NB4 (cell line): ENCODE measurements around the gene INPP5A.
"Not testable (repeated sequence)": the region's sequence is repeated elsewhere in the genome, so short reads cannot be mapped to it uniquely, and the experiment has no call there.

Source experiments
- DNase-seq: peaks from one replicate; pipeline ENCODE4 v3.0.0; 2010; ENCODE audit warnings: low read depth
- H3K4me3 ChIP-seq: one replicate; pipeline ENCODE4 v1.5.1; 2011; ENCODE audit warnings: mild to moderate bottlenecking, low read depth, low read length, moderate library complexity
- CTCF ChIP-seq: IDR thresholded peaks from one replicate; pipeline ENCODE4 v1.5.1; 2012; ENCODE audit warnings: low read depth, low read length
- MAX ChIP-seq: IDR thresholded peaks from 2 replicates; pipeline ENCODE4 v1.6.1; 2011; ENCODE audit warnings: low read depth, low read length
- MYC ChIP-seq: IDR thresholded peaks from 2 replicates; pipeline ENCODE4 v1.6.1; 2011; ENCODE audit warnings: low read depth, low read length
- POLR2A ChIP-seq: IDR thresholded peaks from 2 replicates; pipeline ENCODE4 v1.6.1; 2011; ENCODE audit warnings: mild to moderate bottlenecking; ENCODE audit not compliant: insufficient read length; ENCODE audit errors: extremely low read depth

INPP5A gene

GRCh38 chr10:132816718-132817117, 279.1 kb downstream of the INPP5A start:
- no peak overlapping the region for H3K4me3 ChIP-seq
- TF ChIP-seq POLR2A (no peak), MYC (no peak), CTCF (no peak), MAX (no peak)
- DNase-seq = no peak

GRCh38 chr10:132817701-132818211, 280.2 kb downstream of the INPP5A start:
- DNase-seq = no peak
- TF ChIP-seq POLR2A (no peak), MYC (no peak), CTCF (no peak), MAX (no peak)

GRCh38 chr10:132820056-132820455, 282.5 kb downstream of the INPP5A start:
- TF ChIP-seq MAX = no peak
- no peak for TF ChIP-seq POLR2A
- TF ChIP-seq CTCF = no peak
- TF ChIP-seq MYC = no peak

More at GRCh38 chr10:132817701-132818211, 280.2 kb downstream of the INPP5A start:
- no peak overlapping the region for H3K4me3 ChIP-seq

GRCh38 chr10:132825783-132826523, 288.4 kb downstream of the INPP5A start:
- not testable (repeated sequence) for DNase-seq, H3K4me3 ChIP-seq

More at GRCh38 chr10:132820056-132820455, 282.5 kb downstream of the INPP5A start:
- no peak for DNase-seq
- no peak overlapping the region for H3K4me3 ChIP-seq

GRCh38 chr10:132826524-132827422, 289.2 kb downstream of the INPP5A start:
- TF ChIP-seq CTCF (no peak), MYC (no peak), POLR2A (no peak), MAX (no peak)
- H3K4me3 ChIP-seq = no peak overlapping the region
- no peak for DNase-seq

DNA sequence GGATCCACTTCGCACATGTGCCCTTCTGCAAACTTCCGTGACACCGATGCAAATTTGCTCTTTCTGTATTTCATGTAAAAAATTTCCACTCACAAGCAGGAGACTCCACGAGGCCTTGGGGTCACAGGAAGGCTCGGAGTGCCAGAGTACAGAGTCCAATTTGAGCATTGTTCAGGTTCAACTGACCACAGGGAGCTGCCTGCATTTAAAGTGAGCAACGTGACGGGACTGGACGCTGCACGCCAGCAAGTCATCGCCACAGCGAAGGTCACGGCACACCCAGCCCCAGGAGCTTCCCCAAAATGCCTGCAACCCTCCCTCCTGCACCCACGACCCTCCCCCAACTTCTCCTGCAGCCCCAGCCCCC, 289.8 kb downstream of the INPP5A start:
- TF ChIP-seq MAX (no peak), MYC (no peak), POLR2A (no peak), CTCF (no peak)
- no peak for DNase-seq
- no peak overlapping the region for H3K4me3 ChIP-seq
